Stomach (tissue), 4 donors: ENCODE data around the gene ARHGAP12.

Source experiments
- EP300 ChIP-seq: sonication (generic); formaldehyde crosslinking; IDR thresholded peaks from one replicate; pipeline ENCODE4 v1.6.1; 2017; ENCODE audit warnings: antibody characterized with exemption
- POLR2A ChIP-seq, 4 donors: fragments of 450-650 bp; IDR thresholded peaks; one replicate each; pipeline ENCODE4 v1.6.1; 2016; ENCODE audit warnings: antibody characterized with exemption in 4 of 4, control low read depth in 2 of 4, mild to moderate bottlenecking in 1 of 4, moderate library complexity in 1 of 4
- POLR2AphosphoS5 ChIP-seq, 3 donors: sonication (generic); formaldehyde crosslinking; IDR thresholded peaks; one replicate each; pipeline ENCODE4 v1.6.1; 2016; ENCODE audit warnings: antibody characterized with exemption in 3 of 3
- TF ChIP-seq, protein P1 (sequence below), 7 experiments: fragments of 450-650 bp in 4 of 7; fragments of 200-600 bp in 3 of 7; sonication (generic) in 3 of 7; IDR thresholded peaks; one replicate each; pipeline ENCODE4 v1.5.1; 2016 to 2019; ENCODE audit warnings: antibody characterized with exemption in 7 of 7, control low read depth in 2 of 7, mild to moderate bottlenecking in 1 of 7

DNA sequence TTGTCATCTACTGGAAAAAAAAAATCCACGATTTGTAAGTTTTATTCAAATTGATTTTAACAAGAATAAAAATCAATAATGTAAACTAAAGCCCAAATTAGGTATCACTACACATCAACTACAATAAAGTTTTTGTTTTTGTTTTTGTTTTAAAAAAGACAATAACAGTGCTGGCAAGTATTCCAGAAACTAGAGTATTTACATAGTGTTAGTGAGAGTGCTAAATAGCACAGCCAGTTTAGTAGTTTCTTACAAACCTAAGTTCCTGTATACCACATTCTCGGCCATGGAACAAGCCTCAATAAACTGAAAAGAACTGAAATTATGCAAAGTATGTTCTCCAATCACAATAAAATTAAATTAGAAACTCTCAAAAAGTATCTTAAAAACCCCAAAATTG, 8.1 kb downstream of the ARHGAP12 start:
- TF ChIP-seq, protein P1, sequence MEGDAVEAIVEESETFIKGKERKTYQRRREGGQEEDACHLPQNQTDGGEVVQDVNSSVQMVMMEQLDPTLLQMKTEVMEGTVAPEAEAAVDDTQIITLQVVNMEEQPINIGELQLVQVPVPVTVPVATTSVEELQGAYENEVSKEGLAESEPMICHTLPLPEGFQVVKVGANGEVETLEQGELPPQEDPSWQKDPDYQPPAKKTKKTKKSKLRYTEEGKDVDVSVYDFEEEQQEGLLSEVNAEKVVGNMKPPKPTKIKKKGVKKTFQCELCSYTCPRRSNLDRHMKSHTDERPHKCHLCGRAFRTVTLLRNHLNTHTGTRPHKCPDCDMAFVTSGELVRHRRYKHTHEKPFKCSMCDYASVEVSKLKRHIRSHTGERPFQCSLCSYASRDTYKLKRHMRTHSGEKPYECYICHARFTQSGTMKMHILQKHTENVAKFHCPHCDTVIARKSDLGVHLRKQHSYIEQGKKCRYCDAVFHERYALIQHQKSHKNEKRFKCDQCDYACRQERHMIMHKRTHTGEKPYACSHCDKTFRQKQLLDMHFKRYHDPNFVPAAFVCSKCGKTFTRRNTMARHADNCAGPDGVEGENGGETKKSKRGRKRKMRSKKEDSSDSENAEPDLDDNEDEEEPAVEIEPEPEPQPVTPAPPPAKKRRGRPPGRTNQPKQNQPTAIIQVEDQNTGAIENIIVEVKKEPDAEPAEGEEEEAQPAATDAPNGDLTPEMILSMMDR (IDR thresholded peaks at IDR 0.05), result no peak
- TF ChIP-seq POLR2AphosphoS5 (IDR thresholded peaks at IDR 0.05), result no peak
- TF ChIP-seq POLR2A (IDR thresholded peaks at IDR 0.05), result no peak
- no peak for TF ChIP-seq EP300
